ENCODE data around the gene RFPL2. TPM values are rescaled to one million over a fixed set of nuclear protein-coding genes. Genes with fewer than 3 reads are reported as not detected.
A peak's percentile ranks its signal among the peaks of the same experiment; 100 is the strongest.

The RFPL2 gene
- total RNA-seq, 1 donor from 2014 or later: not detected

- H3K4me3 ChIP-seq (ENCODE audit: low read depth, low read length): no peak overlapping the region
- no peak for DNase-seq (ENCODE audit: low read depth)
- peak; percentile 79 for TF ChIP-seq CTCF (conservative IDR thresholded peaks at IDR 0.05; ENCODE audit: low read depth, low read length)
Measured at GRCh38 chr22:32206774-32207758, 2.2 kb upstream of the RFPL2 start.

- TF ChIP-seq CTCF (conservative IDR thresholded peaks at IDR 0.05; ENCODE audit: low read depth, low read length): no peak
- H3K4me3 ChIP-seq (ENCODE audit: low read depth, low read length): no peak overlapping the region
- DNase-seq (ENCODE audit: low read depth): no peak
Measured at GRCh38 chr22:32205974-32206773, 1.3 kb upstream of the RFPL2 start.

- TF ChIP-seq CTCF (conservative IDR thresholded peaks at IDR 0.05; ENCODE audit: low read depth, low read length): no peak
- H3K4me3 ChIP-seq (ENCODE audit: low read depth, low read length): no peak overlapping the region
- DNase-seq (ENCODE audit: low read depth): no peak
Measured at GRCh38 chr22:32204040-32204855, 625 bp downstream of the RFPL2 start.

- DNase-seq (ENCODE audit: low read depth): no peak
- no peak for TF ChIP-seq CTCF (conservative IDR thresholded peaks at IDR 0.05; ENCODE audit: low read depth, low read length)
- H3K4me3 ChIP-seq (ENCODE audit: low read depth, low read length): no peak overlapping the region
Measured at GRCh38 chr22:32203181-32204039, 1.5 kb downstream of the RFPL2 start.

GRCh38 chr22:32202539-32203180 lies 2.2 kb downstream of the RFPL2 start:
- DNase-seq (ENCODE audit: low read depth): no peak
- H3K4me3 ChIP-seq (ENCODE audit: low read depth, low read length): no peak overlapping the region
- TF ChIP-seq CTCF (conservative IDR thresholded peaks at IDR 0.05; ENCODE audit: low read depth, low read length): peak; percentile 73
